Esophagus muscularis mucosa (tissue), 3 donors: Measurements from ENCODE around the gene MESP2.

Experiments
- CTCF ChIP-seq, 3 experiments: fragments of 200-600 bp in 2 of 3; fragments of 450-650 bp in 1 of 3; sonication (generic) in 2 of 3; IDR thresholded peaks; one replicate each; pipeline ENCODE4 v1.5.1; 2017 to 2019; ENCODE audit warnings: antibody characterized with exemption in 3 of 3, mild to moderate bottlenecking in 2 of 3, moderate library complexity in 1 of 3
- EP300 ChIP-seq: sonication (generic); formaldehyde crosslinking; IDR thresholded peaks from one replicate; pipeline ENCODE4 v1.6.1; 2017; ENCODE audit warnings: antibody characterized with exemption

- TF ChIP-seq CTCF (IDR thresholded peaks at IDR 0.05) (no peak), EP300 (peak; percentile 51)
Observed at GRCh38 chr15:89728254-89728653, 47.9 kb upstream of the MESP2 start.
